HG03045 (cell line): ENCODE measurements around the gene RASA3.
A peak's percentile ranks its signal among the peaks of the same experiment; 100 is the strongest.
"Not testable (repeated sequence)": the region's sequence is repeated elsewhere in the genome, so short reads cannot be mapped to it uniquely, and the experiment has no call there.

ENCODE experiments used
- ATAC-seq: cut with Tn5 transposase; IDR thresholded peaks from one replicate; pipeline ENCODE4 v1.9.1; 2021; ENCODE audit warnings: mild to moderate bottlenecking, moderate library complexity; ENCODE audit not compliant: unreplicated experiment

Gene RASA3

DNA sequence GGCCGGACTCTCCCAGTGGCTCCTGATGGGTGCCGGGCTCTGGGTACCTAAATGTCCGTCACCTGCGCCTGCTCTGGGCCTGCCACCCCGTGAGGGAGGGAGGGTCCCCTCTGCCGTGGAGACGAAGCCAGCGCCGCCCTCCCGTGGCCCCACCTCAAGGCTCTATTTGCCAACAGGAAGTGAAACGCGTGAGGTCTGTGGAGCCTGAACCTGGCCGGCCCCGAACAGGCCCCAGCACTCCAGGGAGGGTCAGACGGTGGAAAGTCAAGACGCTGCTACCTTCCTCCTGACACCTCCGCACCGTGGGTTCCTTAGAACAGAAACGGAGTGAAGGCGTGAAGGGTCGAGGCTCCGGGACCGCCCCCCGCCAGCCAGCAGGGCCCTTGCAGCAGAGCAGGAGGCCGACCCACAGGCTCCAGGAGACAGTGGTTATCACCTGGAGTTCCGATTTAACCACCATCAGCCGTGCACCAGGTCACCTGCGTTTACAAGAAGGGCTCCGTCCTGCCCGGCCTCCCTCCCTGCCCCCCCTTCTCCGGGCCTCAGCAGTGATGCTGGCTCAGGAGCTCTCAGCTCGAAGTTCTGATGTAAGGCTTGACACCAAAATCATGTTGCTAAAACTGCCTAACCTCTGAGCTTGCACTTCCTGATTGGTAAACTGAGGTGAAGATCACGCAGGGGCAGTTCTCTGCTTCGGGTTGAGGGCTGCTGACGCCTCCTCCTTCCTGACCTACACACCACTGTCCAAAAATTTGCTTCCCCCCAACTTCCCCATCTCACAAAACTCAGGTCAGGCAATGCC lies 107.6 kb downstream of the RASA3 start:
- peak; percentile 69 for ATAC-seq

DNA sequence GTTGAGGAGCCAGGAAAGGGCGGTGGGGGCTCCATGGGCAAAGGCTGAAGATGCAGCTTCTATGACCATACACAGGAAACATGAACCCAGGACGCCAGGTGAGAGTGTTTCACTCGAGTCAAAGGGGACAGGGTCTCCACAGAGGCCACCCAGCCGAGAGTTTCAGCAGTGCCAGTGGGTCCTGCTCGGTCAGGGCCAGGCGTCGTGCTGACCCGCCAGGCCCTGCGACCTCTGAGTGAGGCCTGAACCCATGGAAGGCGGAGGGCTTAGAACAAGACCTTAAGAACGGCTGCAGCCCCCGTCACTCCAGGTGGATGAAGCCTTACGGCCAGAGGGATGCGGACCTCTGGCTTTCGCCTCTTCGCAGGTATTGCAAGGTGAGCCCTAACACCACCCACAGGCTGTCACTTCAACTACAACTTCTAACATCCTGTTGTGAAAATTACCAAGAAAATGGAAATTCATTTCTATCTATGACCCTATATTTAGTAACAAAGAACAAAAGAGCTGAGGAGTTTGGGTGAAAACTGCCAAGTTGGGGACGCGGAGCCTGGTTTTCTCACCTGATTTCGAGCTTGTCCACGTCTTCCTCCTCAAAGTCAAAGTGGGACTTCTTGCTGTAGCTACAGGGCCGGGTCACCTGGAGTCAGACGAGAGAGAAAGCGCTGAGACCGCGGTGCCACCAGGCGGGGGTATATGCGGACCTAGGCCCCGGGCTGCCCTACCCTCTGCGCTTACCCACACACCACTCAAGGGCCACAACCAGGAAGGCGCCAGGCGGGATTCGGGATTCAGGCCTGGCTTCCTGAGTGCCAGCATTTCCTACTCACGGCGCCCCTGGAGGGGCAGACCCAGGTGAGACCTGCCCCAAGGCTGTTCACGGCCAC lies 108.5 kb downstream of the RASA3 start:
- ATAC-seq = no peak

GRCh38 chr13:114022876-114023275 lies 109.5 kb downstream of the RASA3 start:
- no peak for ATAC-seq

DNA sequence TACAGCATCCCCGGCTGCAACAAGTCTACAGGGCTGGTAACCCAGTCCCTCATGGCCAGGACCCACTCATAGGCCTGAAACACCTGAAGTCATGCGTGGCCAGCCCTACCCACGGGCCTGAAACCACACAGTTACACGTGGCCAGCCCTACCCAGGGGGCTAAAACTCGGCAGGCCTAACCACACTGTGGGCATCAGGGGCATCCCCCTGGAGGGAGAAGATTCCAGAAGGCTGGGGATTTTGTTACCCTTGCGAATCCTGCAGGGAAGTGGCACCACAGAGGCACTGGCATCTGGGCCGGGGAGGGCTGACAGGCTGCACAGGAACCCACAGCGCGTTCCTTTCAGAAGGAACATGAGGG lies 110.1 kb downstream of the RASA3 start:
- ATAC-seq = no peak

GRCh38 chr13:114021464-114022308 lies 110.7 kb downstream of the RASA3 start:
- ATAC-seq = no peak

DNA sequence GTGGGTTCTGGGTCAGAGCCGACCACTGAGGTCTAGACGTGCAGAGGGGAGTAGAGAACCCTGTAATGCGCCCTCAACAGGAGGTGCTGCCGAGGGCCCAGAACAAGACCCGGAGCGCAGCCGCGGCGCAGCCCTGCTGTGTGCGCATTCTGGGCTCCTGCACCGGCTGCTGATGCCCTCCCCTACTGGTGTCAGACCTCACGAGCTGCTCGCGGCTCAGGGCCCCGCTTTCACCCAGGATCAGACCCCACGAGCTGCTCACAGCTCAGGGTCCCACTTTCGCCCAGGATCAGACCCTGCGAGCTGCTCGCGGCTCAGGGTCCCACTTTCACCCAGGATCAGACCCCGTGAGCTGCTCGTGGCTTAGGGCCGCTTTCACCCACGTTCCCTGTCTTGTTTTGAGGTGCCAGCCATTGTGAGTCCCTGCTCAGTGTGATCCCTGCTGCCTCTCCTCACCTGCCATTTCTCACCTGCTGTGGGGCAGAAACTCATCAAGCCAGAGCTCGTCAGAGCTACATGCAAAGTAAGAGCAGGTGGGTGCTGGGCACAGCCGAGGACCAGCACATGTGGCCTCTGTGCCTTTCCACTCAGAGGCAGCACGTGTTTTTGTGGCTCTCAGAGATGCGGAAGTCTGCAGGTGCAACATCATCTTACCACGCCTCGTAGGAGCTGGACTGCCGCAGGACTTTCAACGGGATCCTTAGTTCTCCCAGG lies 111.5 kb downstream of the RASA3 start:
- ATAC-seq = no peak

DNA sequence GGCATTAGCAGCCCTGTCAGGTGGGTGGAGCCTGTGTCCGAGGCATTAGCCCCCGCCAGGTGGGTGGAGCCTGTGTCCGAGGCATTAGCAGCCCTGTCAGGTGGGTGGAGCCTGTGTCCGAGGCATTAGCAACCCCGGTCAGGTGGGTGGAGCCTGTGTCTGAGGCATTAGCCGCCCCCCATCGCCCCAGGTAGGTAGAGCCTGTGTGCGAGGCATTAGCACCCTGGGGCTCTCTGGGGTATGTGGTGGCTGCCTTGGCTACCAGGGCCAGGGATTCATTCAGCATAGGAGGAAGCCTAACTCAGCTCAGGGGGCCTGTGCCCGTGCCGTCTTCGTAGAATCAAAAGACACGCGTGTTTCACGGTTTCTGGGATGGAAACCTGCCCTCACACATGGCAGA lies 112.3 kb downstream of the RASA3 start:
- ATAC-seq = not testable (repeated sequence)

DNA sequence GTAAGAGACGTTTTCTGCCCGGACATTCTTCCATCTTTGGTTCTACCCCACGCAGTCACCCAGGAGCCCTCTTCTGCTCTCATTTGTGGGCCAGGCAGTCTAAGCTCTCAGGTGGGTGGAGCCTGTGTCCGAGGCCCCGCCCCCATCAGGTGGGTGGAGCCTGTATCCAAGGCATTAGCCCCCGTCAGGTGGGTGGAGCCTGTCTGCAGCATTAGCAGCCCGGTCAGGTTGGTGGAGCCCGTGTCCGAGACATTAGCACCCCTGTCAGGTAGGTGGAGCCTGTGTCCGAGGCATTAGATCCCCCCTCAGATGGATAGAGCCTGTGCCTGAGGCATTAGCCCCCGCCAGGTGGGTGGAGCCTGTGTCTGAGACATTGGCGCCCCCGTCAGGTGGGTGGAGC lies 113.1 kb downstream of the RASA3 start:
- no peak for ATAC-seq

- ATAC-seq = no peak
These were observed 113.9 kb downstream of the RASA3 start for GRCh38 chr13:114018461-114019055.

DNA sequence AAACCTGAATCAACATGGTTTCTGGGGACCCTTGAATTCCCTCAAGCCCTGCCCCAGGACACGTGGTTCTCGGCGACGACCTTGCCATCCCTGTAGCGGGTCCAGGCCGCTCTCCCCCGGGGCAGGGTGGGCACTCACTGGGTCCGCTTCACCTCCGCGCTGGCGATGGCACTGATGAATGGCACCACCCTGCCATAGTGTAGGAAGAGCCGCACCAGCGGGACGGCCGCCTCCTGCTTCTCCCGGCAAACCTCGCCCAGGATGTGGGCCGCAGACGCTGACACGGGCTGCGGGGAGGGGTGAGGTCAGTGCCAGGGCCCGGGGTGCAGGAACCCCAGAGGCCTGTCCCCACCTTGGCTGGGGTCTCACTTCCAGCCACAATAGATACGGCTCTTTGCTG lies 114.5 kb downstream of the RASA3 start:
- no peak for ATAC-seq

DNA sequence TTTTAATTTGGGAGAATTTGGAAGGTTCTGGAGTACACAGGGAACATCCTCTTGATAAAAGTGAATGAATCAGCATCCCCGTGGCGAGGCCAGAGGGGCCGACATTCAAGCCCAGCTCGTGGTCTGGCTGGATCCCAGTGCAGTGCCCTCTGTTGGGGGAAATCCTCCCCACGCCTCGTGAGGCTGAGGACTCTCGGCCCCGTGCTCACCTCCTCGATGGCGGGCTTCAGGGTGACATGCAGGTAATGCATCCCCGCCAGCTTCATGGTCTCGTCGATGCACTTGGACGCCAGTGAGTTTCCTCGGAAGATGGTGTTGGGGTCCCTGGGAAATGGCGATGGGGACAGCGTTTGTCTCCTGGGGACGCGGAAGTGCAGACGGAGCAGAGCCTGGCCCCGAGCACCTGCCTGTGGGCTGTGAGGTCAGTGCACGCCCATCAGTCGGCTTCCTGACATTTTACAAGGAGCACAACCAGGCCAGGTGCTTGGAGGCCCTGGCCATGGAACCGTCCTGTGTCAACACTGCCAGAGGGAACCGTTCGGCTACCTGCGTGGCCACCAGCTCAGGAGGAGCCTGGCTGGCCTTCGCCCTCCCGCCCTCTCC lies 115.3 kb downstream of the RASA3 start:
- ATAC-seq = no peak

- no peak for ATAC-seq
These were observed 115.9 kb downstream of the RASA3 start for GRCh38 chr13:114016321-114017027.

- no peak for ATAC-seq
These were observed 116.5 kb downstream of the RASA3 start for GRCh38 chr13:114015969-114016295.

DNA sequence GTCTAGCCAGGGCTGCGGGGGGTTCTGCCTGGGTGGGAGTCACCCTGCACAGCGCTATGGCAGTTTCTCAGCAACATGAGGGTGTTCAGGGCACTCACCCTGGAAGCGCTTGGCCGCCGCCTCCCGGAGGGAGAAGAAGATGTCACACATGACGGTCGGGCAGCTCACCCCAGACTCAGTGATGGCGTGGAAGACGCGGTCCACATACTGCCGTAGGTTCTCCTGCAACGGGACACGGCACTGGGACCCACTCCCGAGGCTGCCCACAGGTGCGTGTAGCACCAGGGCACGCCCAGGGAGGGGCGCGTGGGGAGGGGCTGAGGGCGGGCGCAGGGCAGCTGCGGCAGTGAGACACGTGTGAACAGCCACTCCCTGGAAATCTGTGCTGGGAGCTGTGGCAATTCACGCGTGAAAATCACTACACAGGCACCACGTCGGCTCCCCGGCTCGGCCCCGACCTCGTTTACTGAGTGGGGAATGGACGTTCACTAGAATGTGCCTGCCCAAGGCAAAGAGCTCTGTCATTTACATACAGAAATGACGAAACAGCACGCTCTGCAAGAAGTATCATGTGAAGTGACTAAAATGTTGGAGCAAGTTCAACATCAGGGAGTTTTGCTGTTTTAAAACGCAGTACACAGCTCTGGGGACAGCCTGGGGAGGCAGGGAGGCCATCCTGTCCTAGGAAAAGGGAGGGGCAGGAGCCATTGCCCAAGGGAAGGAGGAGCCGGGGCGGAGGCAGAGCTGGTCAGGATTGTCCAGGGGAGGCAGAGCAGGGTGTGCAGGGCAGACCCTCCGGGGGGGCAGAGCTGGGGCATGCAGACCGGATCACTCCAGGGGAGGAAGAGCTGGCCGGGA lies 117.1 kb downstream of the RASA3 start:
- ATAC-seq = no peak

GRCh38 chr13:114013952-114014629 lies 118.3 kb downstream of the RASA3 start:
- ATAC-seq = no peak

- ATAC-seq = no peak
These were observed 119.1 kb downstream of the RASA3 start for GRCh38 chr13:114013336-114013735.

DNA sequence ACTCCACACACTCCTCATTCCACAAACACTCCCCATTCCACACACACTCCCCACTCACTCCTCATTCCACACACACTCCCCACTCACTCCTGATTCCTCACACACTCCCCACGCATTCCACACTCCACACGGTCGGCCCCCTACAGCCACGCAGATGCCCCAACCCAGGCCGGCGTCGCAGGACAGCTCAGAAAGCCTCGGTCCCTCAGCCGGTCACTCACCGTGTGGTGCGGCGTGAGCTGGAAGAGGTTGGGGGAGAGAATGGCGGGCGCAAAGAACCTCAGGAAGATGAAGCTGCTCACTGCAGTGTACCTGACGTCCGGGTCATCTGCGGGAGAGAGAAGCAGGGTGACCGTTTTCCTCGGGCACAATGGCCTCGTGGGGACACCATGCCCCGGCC lies 119.5 kb downstream of the RASA3 start:
- no peak for ATAC-seq

DNA sequence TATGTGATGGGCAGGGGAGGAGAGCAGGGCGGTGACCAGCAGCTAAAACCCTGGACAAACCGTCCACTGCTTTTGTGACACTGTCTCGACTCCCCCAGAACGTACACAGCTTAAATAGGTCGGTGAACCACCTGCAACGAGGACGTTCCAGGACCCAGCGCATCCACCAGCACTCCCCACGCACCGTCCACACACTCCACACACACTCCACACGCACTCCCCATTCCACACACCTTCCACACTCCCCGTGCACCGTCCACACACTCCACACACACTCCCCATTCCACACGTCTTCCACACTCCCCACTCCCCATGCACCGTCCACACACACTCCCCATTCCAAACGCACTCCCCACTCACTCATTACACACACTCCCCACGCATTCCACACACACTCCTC lies 120.3 kb downstream of the RASA3 start:
- ATAC-seq = no peak
